Measurements from ENCODE around the gene CRACR2B.

DNA sequence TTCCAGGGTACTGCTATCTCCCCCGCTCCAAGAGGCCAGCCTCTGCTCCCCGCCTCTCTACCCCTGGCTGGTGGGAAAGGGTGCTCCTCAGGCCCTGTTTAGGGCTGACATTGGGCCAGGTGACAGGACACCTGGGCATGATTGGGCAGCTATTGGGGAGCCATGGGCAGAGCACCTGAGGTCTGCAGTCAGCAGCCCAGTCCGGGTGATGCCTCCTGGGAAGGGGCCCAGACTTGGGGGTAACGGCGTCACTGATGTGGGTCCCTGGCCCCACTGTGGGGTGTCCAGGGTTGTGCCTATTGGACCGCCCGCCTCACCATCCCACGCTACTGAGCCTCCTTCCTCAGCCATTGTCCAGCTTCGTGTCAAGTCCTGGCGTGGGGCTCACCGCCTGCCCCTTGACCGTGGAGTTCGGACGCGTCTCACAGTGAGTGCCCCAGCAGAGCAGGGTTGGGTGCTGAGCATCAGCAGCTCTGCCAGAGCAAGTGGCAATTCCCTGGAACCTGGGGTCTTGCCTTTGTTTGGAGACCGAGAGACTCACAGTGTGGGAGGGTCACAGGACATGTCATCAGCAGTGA lies 47.7 kb upstream of the CRACR2B start:
- TF ChIP-seq EZH2 (IDR thresholded peaks at IDR 0.05; ENCODE audit: insufficient read depth, low read length) = no peak
- TF ChIP-seq, protein P1, sequence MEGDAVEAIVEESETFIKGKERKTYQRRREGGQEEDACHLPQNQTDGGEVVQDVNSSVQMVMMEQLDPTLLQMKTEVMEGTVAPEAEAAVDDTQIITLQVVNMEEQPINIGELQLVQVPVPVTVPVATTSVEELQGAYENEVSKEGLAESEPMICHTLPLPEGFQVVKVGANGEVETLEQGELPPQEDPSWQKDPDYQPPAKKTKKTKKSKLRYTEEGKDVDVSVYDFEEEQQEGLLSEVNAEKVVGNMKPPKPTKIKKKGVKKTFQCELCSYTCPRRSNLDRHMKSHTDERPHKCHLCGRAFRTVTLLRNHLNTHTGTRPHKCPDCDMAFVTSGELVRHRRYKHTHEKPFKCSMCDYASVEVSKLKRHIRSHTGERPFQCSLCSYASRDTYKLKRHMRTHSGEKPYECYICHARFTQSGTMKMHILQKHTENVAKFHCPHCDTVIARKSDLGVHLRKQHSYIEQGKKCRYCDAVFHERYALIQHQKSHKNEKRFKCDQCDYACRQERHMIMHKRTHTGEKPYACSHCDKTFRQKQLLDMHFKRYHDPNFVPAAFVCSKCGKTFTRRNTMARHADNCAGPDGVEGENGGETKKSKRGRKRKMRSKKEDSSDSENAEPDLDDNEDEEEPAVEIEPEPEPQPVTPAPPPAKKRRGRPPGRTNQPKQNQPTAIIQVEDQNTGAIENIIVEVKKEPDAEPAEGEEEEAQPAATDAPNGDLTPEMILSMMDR (IDR thresholded peaks at IDR 0.05; ENCODE audit: insufficient read depth, low read depth, low read length) = no peak
